Hepatocyte (in vitro differentiated cells): ENCODE measurements around the gene NR4A1.

ENCODE experiments used
- EZH2 ChIP-seq: fragments of 200-600 bp; sonication (generic); IDR thresholded peaks from 2 replicates; pipeline ENCODE4 v1.6.1; 2016; ENCODE audit warnings: antibody characterized with exemption, mild to moderate bottlenecking, borderline replicate concordance
- EZH2phosphoT487 ChIP-seq: fragments of 200-600 bp; sonication (generic); IDR thresholded peaks from one replicate; pipeline ENCODE4 v1.6.1; 2018; ENCODE audit warnings: antibody characterized with exemption, mild to moderate bottlenecking, low read depth, moderate library complexity; ENCODE audit not compliant: unreplicated experiment, severe bottlenecking
- TF ChIP-seq, protein P1 (sequence below): fragments of 200-600 bp; sonication (generic); IDR thresholded peaks from 2 replicates; pipeline ENCODE4 v1.5.1; 2016; ENCODE audit warnings: antibody characterized with exemption, mild to moderate bottlenecking; ENCODE audit not compliant: poor library complexity

DNA sequence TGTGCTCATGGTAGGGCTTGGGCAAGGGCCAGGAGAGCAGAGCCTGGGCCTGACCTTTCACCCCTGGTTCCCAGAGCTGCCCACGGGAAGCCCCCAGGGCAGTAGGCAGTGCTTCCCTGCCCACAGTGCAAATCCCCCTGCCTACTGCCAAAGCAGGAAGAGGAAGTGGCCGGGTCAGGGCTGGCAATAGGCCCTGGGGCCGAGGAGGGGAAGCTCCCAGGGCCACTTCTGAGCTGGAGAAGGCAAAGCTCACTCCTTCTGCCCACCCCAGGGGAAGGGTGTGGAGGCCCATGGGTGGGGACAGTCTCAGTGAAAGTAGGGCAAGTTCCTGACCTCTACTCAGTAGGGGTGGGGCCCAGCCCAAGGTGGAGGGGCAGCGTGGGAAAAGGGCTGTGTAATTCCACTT lies 5.4 kb upstream of the NR4A1 start:
- TF ChIP-seq, protein P1, sequence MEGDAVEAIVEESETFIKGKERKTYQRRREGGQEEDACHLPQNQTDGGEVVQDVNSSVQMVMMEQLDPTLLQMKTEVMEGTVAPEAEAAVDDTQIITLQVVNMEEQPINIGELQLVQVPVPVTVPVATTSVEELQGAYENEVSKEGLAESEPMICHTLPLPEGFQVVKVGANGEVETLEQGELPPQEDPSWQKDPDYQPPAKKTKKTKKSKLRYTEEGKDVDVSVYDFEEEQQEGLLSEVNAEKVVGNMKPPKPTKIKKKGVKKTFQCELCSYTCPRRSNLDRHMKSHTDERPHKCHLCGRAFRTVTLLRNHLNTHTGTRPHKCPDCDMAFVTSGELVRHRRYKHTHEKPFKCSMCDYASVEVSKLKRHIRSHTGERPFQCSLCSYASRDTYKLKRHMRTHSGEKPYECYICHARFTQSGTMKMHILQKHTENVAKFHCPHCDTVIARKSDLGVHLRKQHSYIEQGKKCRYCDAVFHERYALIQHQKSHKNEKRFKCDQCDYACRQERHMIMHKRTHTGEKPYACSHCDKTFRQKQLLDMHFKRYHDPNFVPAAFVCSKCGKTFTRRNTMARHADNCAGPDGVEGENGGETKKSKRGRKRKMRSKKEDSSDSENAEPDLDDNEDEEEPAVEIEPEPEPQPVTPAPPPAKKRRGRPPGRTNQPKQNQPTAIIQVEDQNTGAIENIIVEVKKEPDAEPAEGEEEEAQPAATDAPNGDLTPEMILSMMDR: no peak
- TF ChIP-seq EZH2phosphoT487 (no peak), EZH2 (no peak)
